EL (cell line): ENCODE results near the gene PHAF1.
A peak's percentile ranks its signal among the peaks of the same experiment; 100 is the strongest.

ENCODE experiments used
- DNase-seq: peaks from one replicate; pipeline ENCODE4 v3.0.0-alpha.2; 2016

Gene PHAF1

GRCh38 chr16:67109407-67110135 lies at the start of gene PHAF1:
TSS of gene PHAF1 (plus strand) at chr16:67109941. CDS start at chr16:67110176, 235 bp downstream.
- peak; percentile 87 for DNase-seq

- no peak for DNase-seq
Measured at GRCh38 chr16:67063008-67063407, 46.7 kb upstream of the PHAF1 start.

GRCh38 chr16:67068212-67068753 lies 41.5 kb upstream of the PHAF1 start:
- peak; percentile 37 for DNase-seq

DNA sequence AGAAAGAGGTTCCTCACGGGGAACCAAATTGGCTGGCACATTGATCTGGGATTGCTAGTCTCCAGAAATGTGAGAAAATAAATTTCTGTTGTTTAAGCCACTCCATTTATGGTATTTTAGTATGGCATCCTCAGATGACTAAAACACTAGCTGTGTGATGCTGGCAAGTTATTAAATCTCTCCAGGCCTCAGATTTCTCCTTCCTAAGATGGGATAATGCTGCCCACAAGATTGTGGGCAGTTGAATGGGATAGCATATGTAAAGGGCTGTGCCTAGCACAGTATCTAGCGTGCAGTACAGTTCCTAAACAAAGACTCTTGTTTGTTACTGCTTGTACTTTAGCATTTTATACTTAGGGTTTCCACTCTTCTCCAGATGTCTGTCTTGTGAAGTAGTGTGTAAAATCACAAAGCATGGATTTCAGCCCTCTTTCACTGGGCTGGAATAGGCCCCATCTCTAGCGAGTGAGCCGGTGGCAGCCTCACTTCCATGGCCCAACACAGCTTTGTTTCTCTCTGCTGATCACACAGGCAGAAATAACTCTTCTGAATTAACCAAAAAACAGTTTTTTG lies 38.2 kb upstream of the PHAF1 start:
- DNase-seq: no peak

DNA sequence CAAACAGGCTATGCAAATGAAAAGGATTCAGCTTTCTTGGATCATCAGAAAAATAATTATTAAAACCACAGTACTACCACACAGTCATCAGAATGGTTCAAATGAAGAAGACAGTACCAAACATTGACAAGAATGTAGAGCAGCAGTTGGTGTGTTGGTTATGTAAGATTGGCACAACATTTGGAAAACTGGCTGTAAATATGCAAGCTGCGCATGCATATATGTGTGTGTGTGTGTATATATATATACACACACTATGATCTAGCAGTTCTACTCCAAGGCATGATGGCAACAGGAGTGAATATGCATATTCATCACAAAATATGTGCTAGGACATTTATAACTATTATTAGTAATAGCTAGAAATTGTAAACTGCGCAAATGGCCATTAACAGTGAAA lies 34.4 kb upstream of the PHAF1 start:
- DNase-seq: no peak

- DNase-seq: no peak
Measured at GRCh38 chr16:67077871-67078270, 31.9 kb upstream of the PHAF1 start.

DNA sequence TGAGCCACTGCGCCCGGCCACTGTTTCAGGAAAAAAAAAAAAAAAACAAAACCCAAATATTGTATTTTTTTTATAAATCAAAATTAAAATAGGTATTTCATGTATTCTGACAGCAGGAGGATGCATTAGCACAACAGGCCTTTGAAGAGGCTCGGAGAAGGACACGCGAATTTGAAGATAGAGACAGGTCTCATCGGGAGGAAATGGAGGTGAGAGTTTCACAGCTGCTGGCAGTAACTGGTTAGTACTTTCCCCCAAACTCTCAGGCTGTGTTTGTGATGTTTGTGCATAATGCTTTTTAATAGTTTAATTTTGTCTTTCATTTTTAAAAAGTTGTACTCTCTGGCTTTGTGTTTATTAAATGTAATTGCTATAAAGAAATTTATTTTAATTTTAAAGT lies 27.6 kb upstream of the PHAF1 start:
- no peak for DNase-seq

- DNase-seq: peak; percentile 31
Measured at GRCh38 chr16:67082891-67083290, 26.9 kb upstream of the PHAF1 start.

GRCh38 chr16:67084345-67085028 lies 25.3 kb upstream of the PHAF1 start:
- no peak for DNase-seq

DNA sequence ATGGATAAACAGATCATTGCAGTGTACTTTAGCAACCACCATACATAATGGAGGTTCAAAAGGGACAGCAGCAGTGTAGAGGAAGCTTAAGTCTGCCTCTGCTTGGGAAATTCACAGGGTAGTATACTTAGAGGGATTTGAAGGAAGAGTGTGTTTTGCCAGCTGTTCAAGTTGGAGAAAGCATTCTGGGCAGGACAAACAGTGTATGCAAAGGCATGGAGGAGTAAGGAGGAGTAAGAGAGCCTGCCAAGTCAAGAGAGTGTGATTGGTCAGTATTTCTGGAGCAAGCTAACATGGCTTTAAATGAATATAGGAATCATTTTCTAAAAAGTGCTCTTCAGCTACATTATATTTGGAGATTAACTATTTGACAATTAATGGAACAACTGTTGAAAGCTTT lies 22.9 kb upstream of the PHAF1 start:
- no peak for DNase-seq

- no peak for DNase-seq
Measured at GRCh38 chr16:67087291-67087690, 22.4 kb upstream of the PHAF1 start.

GRCh38 chr16:67087803-67088202 lies 21.9 kb upstream of the PHAF1 start:
- no peak for DNase-seq

DNA sequence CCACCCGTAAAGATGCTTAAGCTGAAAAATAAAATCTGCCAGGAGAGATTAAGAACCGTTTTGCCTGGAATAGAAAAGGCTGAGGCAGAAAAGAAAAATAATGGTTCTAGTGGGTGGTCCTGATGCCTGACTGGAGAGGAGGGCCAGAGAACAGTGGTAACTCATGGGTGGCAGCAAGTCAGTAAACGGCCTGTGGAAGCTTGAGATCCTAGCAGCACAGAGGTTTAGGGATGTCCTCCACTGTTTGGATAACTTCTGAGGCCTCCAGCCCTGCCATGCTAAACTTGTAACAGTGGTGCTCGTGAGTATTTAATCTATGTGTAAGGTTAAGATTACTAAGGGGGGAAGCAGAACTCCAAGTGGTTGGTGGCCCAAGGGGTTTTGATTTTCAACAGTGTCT lies 21.2 kb upstream of the PHAF1 start:
- DNase-seq: no peak

DNA sequence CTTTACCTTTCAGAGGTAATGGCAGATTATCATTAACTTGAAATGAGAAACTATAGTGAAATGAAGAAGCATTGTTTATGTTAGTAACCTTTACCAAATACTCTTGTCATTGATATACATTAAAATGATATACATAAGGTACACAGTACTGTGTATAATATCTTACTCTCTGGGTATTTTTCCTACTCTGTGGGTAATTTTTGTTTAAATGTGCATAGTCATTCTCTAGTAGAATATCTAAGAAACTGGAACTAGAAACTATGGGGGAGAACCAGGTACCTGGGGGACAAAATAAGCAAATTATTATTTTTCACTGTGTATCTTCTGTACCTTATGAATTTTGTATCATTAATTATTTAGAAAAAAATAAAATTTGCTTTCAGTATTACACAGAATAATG lies 20.6 kb upstream of the PHAF1 start:
- DNase-seq: no peak

DNA sequence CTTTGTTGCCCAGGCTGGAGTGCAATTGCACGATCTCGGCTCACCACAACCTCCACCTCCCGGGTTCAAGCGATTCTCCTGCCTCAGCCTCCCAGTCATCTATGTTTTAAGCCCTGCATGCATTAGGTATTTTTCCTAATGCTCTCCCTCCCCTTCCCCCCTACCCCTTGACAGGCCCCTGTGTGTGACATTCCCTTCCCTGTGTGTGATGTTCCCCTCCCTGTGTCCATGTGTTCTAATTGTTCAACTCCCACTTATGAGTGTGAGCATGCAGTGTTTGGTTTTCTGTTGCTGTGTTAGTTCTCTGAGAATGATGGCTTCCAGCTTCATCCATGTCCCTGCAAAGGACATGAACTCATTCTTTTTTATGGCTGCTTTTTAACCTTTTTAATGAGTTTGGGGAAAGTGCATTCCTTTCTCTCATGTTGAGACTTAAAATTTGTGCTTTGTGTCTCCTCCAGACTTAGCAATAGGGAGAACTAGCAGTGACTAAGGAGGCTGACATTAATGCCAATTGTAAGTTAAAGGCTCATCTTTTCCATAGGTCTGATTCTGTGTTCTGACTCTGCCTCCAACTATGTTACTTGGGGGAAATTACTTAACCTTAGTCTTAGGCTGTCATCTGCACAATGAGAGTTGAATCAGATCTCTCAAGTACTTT lies 17.7 kb upstream of the PHAF1 start:
- peak; percentile 76 for DNase-seq

DNA sequence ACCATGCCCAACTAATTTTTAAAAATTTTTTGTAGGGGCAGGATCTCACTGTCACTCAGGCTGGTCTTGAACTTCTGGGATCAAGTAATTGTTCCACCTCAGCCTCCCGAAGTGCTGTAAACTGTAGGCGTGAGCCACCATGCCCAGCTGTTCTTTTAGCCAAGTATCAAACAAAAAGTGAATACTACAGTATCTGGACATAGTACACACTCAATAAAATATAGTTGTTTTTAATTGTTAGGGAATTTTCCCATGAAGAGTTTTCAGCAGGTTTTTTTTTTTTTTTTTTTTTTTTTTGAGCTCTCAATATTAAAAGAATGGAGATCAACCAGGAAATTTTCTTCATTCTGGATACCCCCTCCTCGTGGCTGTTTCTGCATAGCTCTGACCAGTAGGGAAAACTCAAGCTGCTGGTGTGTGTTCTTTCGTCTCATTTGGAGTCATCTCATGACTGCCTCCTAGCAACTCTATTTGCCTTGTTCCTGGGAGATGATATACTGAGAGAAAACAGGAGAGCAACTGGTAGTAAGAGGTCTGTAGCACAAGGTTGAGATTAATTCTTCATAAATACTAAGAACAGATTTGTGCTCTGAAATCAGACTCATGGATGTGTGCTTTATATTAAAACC lies 16.5 kb upstream of the PHAF1 start:
- DNase-seq: no peak

DNA sequence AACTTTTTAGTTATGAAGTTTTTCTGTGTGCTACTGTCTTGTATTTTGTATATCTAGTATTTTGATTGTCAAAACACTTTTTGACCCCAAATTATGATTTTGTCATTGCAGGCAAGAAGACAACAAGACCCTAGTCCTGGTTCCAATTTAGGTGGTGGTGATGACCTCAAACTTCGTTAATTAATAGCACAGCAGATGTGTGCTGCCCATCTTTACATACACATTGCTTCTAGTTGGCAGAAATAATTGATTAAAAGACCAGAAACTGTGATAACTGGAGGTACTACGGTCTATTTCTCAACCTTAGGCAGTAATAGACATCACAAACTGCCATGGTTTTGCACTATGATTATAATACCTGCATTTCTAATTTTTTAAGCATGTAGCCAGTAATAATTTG lies 11.1 kb upstream of the PHAF1 start:
- no peak for DNase-seq

GRCh38 chr16:67100569-67101310 lies 9.0 kb upstream of the PHAF1 start:
- peak; percentile 38 for DNase-seq

DNA sequence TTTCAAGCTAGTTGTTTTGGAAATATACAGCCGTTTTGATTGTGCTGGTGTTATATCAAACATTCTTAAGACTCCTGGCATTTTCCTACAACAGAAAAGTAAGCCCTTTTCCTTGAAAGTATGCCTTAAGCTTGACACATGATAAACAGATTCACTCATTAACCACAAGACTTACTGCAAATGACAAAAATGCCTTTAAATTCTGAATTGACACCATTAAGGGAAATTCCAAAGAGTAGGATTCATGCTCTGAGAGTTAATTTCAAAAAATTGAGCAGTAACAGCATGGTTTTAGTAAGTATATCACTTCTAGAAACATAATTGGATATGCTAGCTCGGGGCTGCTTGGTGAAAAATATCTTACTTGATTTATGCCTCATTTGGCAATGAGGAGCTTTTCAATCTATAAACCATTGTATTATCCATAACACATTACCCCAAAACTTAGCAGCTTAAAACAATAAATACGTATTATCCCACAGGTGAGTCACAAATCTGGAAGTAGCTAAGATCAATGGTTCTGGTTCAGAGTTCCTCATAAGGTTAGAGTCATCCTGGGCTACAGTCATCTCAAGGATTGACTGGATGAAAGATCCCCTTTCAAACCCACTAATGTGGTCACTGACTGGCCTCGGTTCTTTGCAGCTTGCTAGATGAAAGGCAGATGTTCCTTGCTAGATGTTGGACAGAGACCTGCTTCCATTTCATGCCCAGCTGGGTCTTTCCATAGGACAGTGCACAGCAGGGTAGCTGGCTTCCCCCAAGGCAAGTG lies 8.2 kb upstream of the PHAF1 start:
- peak; percentile 67 for DNase-seq

DNA sequence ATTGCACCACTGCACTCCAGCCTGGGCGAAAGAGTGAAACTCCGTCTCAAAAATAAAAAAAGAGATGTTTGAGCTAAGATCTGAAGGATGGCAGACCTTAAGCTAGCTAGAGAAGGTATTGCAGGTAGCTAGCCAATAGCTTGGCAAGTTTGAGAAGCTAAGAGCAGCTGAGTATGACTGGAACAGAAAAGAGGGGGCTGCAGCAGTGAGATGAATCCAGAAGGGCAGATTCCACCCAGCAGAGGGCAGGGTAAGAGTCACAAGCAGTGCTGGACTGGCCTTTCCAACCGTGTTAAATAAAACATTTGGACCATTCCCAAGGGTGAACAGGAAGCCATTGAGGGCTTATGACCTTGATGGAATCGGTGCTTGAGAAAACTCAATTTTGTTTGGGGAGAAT lies 5.7 kb upstream of the PHAF1 start:
- peak; percentile 50 for DNase-seq

GRCh38 chr16:67104845-67105244 lies 4.9 kb upstream of the PHAF1 start:
- DNase-seq: no peak
